CD8-positive, alpha-beta memory T cell (primary cell): ENCODE measurements around the gene PMF1. TPM values are rescaled to one million over a fixed set of nuclear protein-coding genes. Genes with fewer than 3 reads are reported as not detected.

ENCODE experiments used
- CTCF ChIA-PET: fragments of 350-600 bp; sonication (Branson Sonifier 250); formaldehyde crosslinking; loops from one replicate; lab custom pipeline; 2021; ENCODE audit warnings: antibody characterized with exemption; lab: Charles Lee
- POLR2A ChIA-PET: fragments of 350-600 bp; sonication (Branson Sonifier 250); formaldehyde crosslinking; loops from one replicate; lab custom pipeline; 2021; ENCODE audit warnings: antibody characterized with exemption; lab: Charles Lee
- DNase-seq, 5 donors: peaks; one replicate each; pipeline versions ENCODE4 v3.0.0 to v3.0.0-alpha.2; 2020 to 2022; ENCODE audit warnings: mixed read lengths in 1 of 5
- H3K27ac ChIP-seq: one replicate; pipeline ENCODE4 v1.7.0; 2013; ENCODE audit warnings: low read depth, mild to moderate bottlenecking, low read length, moderate library complexity
- H3K27me3 ChIP-seq: 2 replicates; pipeline ENCODE4 v1.7.0; 2013; ENCODE audit warnings: low read length, mild to moderate bottlenecking; ENCODE audit not compliant: insufficient read depth, poor library complexity, severe bottlenecking
- H3K36me3 ChIP-seq: 2 replicates; pipeline ENCODE4 v1.7.0; 2013; ENCODE audit warnings: mild to moderate bottlenecking, low read length, moderate library complexity; ENCODE audit not compliant: insufficient read depth
- H3K4me1 ChIP-seq: 2 replicates; pipeline ENCODE4 v1.7.0; 2013; ENCODE audit warnings: mild to moderate bottlenecking, low read length, moderate library complexity; ENCODE audit not compliant: insufficient read depth
- H3K4me3 ChIP-seq: 2 replicates; pipeline ENCODE4 v1.7.0; 2013; ENCODE audit warnings: mild to moderate bottlenecking, low read length
- H3K9me3 ChIP-seq: 2 replicates; pipeline ENCODE4 v1.7.0; 2013; ENCODE audit warnings: mild to moderate bottlenecking, low read length
- H3K27ac Mint-ChIP-seq, 8 donors: one replicate each; pipeline ENCODE4 v1.8.0; 2020 to 2021; ENCODE audit warnings: mixed read lengths in 8 of 8, mild to moderate bottlenecking in 6 of 8, inconsistent platforms in 3 of 8, moderate library complexity in 3 of 8
- H3K27me3 Mint-ChIP-seq, 2 donors: one replicate each; pipeline ENCODE4 v1.8.0; 2020 to 2021; ENCODE audit warnings: mixed read lengths in 2 of 2, mild to moderate bottlenecking in 1 of 2, moderate library complexity in 1 of 2
- H3K36me3 Mint-ChIP-seq, 3 donors: one replicate each; pipeline ENCODE4 v1.8.0; 2020 to 2021; ENCODE audit warnings: mixed read lengths in 3 of 3, inconsistent platforms in 1 of 3, mild to moderate bottlenecking in 1 of 3
- H3K4me1 Mint-ChIP-seq, 3 donors: one replicate each; pipeline ENCODE4 v1.8.0; 2020 to 2021; ENCODE audit warnings: mixed read lengths in 3 of 3, inconsistent platforms in 1 of 3, mild to moderate bottlenecking in 1 of 3
- H3K4me3 Mint-ChIP-seq, 7 donors: one replicate each; pipeline ENCODE4 v1.8.0; 2020 to 2021; ENCODE audit warnings: mixed read lengths in 7 of 7, mild to moderate bottlenecking in 6 of 7, moderate library complexity in 4 of 7, inconsistent platforms in 2 of 7
- H3K9me3 Mint-ChIP-seq, 5 donors: one replicate each; pipeline ENCODE4 v1.8.0; 2020 to 2022; ENCODE audit warnings: mixed read lengths in 5 of 5, mild to moderate bottlenecking in 3 of 5, moderate library complexity in 2 of 5, inconsistent platforms in 1 of 5
- polyA plus RNA-seq: library from polyadenylated mRNA; unstranded; fragments of 300-500 nt; fragmentation: Illumina TruSeq; gene quantifications from one replicate; pipeline ENCODE4 v1.2.3, GENCODE V29; 2021
- total RNA-seq, 2 experiments: library from RNA; stranded (reverse); gene quantifications; one replicate each; pipeline ENCODE4 v1.2.3, GENCODE V29; 2021

Gene PMF1
- total and polyA plus RNA-seq, 3 experiments from 2014 or later, result 83.3 to 88.3 (median 85.9) TPM

- H3K27me3 ChIP-seq, result no peaks in the 10 kb centered on the region
- peaks cover 21% of the 10 kb centered on the region for H3K36me3 ChIP-seq
- no peaks in the 10 kb centered on the region for H3K9me3 ChIP-seq
- no peak overlapping the region for H3K4me3 ChIP-seq
- peaks cover 14% of the 10 kb centered on the region for H3K4me1 ChIP-seq
- no peak for DNase-seq
- Mint-ChIP-seq H3K4me1 (peaks cover 12 to 19% (median 15%) of the 10 kb centered on the region in 3 donors), H3K27ac (peak overlapping the region in 3 of 8 donors; percentile 22 to 83 (median 47)), H3K27me3 (peaks cover 0 to 1% of the 10 kb centered on the region in 2 donors), H3K36me3 (peaks cover 4 to 42% (median 6%) of the 10 kb centered on the region in 3 donors), H3K9me3 (no peaks in the 10 kb centered on the region), H3K4me3 (peak overlapping the region in 1 of 7 donors; percentile 63)
- POLR2A ChIA-PET, result no interaction called here
- no peak overlapping the region for H3K27ac ChIP-seq
- CTCF ChIA-PET, result no interaction called here
Observed at GRCh38 chr1:156241311-156241811, 28.6 kb downstream of the PMF1 start.

- Mint-ChIP-seq H3K27ac (peak within 1 kb of the TSS in 3 of 8 donors; percentile 22 to 94 (median 47)), H3K4me3 (peak within 1 kb of the TSS in 1 of 7 donors; percentile 63), H3K9me3 (no peaks in the 10 kb centered on the region), H3K36me3 (peaks cover 4 to 36% (median 6%) of the 10 kb centered on the region in 3 donors), H3K4me1 (peaks cover 12 to 21% (median 15%) of the 10 kb centered on the region in 3 donors), H3K27me3 (peaks cover 0 to 1% of the 10 kb centered on the region in 2 donors)
- H3K27me3 ChIP-seq, result no peaks in the 10 kb centered on the region
- H3K27ac ChIP-seq, result no peak within 1 kb of the TSS
- ChIA-PET CTCF (no interaction called here), POLR2A (no interaction called here)
- H3K9me3 ChIP-seq, result no peaks in the 10 kb centered on the region
- no peak for DNase-seq
- peaks cover 15% of the 10 kb centered on the region for H3K36me3 ChIP-seq
- H3K4me3 ChIP-seq, result no peak within 1 kb of the TSS
- H3K4me1 ChIP-seq, result peaks cover 16% of the 10 kb centered on the region
Observed at GRCh38 chr1:156241926-156242325, 29.1 kb downstream of the PMF1 start, which contains the start of gene BGLAP. BGLAP (plus strand) TSS chr1:156242184; CDS start chr1:156242232, 48 bp downstream.

- no peak overlapping the region for H3K27ac ChIP-seq
- peaks cover 15 to 21% (median 16%) of the 10 kb centered on the region in 3 donors for H3K4me1 Mint-ChIP-seq
- H3K4me3 Mint-ChIP-seq, result peak overlapping the region in 1 of 7 donors; percentile 28
- H3K9me3 Mint-ChIP-seq, result no peaks in the 10 kb centered on the region
- no peaks in the 10 kb centered on the region for H3K27me3 ChIP-seq
- no peak overlapping the region for H3K4me3 ChIP-seq
- peaks cover 16% of the 10 kb centered on the region for H3K4me1 ChIP-seq
- peak overlapping the region in 1 of 8 donors; percentile 94 for H3K27ac Mint-ChIP-seq
- POLR2A ChIA-PET, result interaction anchor here (0.6 kb wide), 1 partner anchor 18 kb away, joined by 3 read pairs; no protein-coding TSS in a partner anchor
- peaks cover 12% of the 10 kb centered on the region for H3K36me3 ChIP-seq
- CTCF ChIA-PET, result interaction anchor here (0.9 kb wide), 1 partner anchor 146 kb away, joined by 3 read pairs; no protein-coding TSS in a partner anchor
- H3K36me3 Mint-ChIP-seq, result peaks cover 0 to 31% (median 6%) of the 10 kb centered on the region in 3 donors
- H3K27me3 Mint-ChIP-seq, result peaks cover 0 to 1% of the 10 kb centered on the region in 2 donors
- no peaks in the 10 kb centered on the region for H3K9me3 ChIP-seq
- no peak for DNase-seq
Observed at GRCh38 chr1:156242738-156243137, 29.9 kb downstream of the PMF1 start.

- H3K27me3 Mint-ChIP-seq, result peaks cover 0 to 1% of the 10 kb centered on the region in 2 donors
Observed at GRCh38 chr1:156244126-156244525, 31.3 kb downstream of the PMF1 start.

GRCh38 chr1:156244712-156245111, 31.9 kb downstream of the PMF1 start:
- peaks cover 0 to 1% of the 10 kb centered on the region in 2 donors for H3K27me3 Mint-ChIP-seq
- peaks cover 15 to 21% (median 16%) of the 10 kb centered on the region in 3 donors for H3K4me1 Mint-ChIP-seq
- Histone ChIP-seq H3K27ac (no peak overlapping the region), H3K4me3 (no peak overlapping the region), H3K27me3 (no peaks in the 10 kb centered on the region), H3K36me3 (no peaks in the 10 kb centered on the region), H3K9me3 (no peaks in the 10 kb centered on the region), H3K4me1 (peaks cover 16% of the 10 kb centered on the region)
- peaks cover 0 to 20% (median 2%) of the 10 kb centered on the region in 3 donors for H3K36me3 Mint-ChIP-seq
- ChIA-PET POLR2A (no interaction called here), CTCF (no interaction called here)
- peak overlapping the region in 6 of 8 donors; percentile 23 to 92 (median 52) for H3K27ac Mint-ChIP-seq
- H3K9me3 Mint-ChIP-seq, result no peaks in the 10 kb centered on the region
- H3K4me3 Mint-ChIP-seq, result peak overlapping the region; percentile 72 to 91 (median 86)
- DNase-seq, result no peak

More at GRCh38 chr1:156244126-156244525, 31.3 kb downstream of the PMF1 start:
- no peak overlapping the region for H3K4me3 ChIP-seq
- DNase-seq, result no peak
- no peaks in the 10 kb centered on the region for H3K9me3 ChIP-seq
- peaks cover 0 to 20% (median 2%) of the 10 kb centered on the region in 3 donors for H3K36me3 Mint-ChIP-seq
- no peak overlapping the region for H3K27ac ChIP-seq
- ChIA-PET CTCF (no interaction called here), POLR2A (no interaction called here)
- peaks cover under 1% of the 10 kb centered on the region for H3K36me3 ChIP-seq
- no peaks in the 10 kb centered on the region for H3K9me3 Mint-ChIP-seq
- H3K27ac Mint-ChIP-seq, result peak overlapping the region in 2 of 8 donors; percentile 23 to 51
- H3K4me1 Mint-ChIP-seq, result peaks cover 15 to 21% (median 16%) of the 10 kb centered on the region in 3 donors
- H3K27me3 ChIP-seq, result no peaks in the 10 kb centered on the region
- peak overlapping the region in 1 of 7 donors; percentile 91 for H3K4me3 Mint-ChIP-seq
- peaks cover 16% of the 10 kb centered on the region for H3K4me1 ChIP-seq

GRCh38 chr1:156245451-156246232, 32.8 kb downstream of the PMF1 start:
- peaks cover 0 to 23% (median 2%) of the 10 kb centered on the region in 3 donors for H3K36me3 Mint-ChIP-seq
- Histone ChIP-seq H3K4me3 (peak overlapping the region; percentile 63), H3K27ac (no peak overlapping the region), H3K4me1 (peaks cover 16% of the 10 kb centered on the region), H3K27me3 (no peaks in the 10 kb centered on the region), H3K36me3 (peaks cover 7% of the 10 kb centered on the region), H3K9me3 (no peaks in the 10 kb centered on the region)
- H3K9me3 Mint-ChIP-seq, result no peaks in the 10 kb centered on the region
- H3K27me3 Mint-ChIP-seq, result peaks cover 0 to 1% of the 10 kb centered on the region in 2 donors
- H3K27ac Mint-ChIP-seq, result peak overlapping the region; percentile 46 to 89 (median 76)
- peak overlapping the region; percentile 78 to 94 (median 87) for H3K4me3 Mint-ChIP-seq
- ChIA-PET POLR2A (interaction anchor here (0.6 to 0.8 kb wide), 2 partner anchors 33 to 99 kb away, joined by 3 to 4 read pairs; partner anchors contain the start of gene PMF1), CTCF (interaction anchor here (0.8 to 2.2 kb wide), 2 partner anchors 17 to 21 kb away, joined by 3 to 5 read pairs; no protein-coding TSS in a partner anchor)
- DNase-seq, result peak; percentile 7 to 61 (median 22)
- peaks cover 15 to 21% (median 16%) of the 10 kb centered on the region in 3 donors for H3K4me1 Mint-ChIP-seq

GRCh38 chr1:156246241-156246780, 33.5 kb downstream of the PMF1 start:
- H3K27me3 Mint-ChIP-seq, result peaks cover 0 to 1% of the 10 kb centered on the region in 2 donors
- no peak for DNase-seq
- ChIA-PET POLR2A (interaction anchor here (1.2 kb wide), 1 partner anchor 36 kb away, joined by 3 read pairs; the partner anchor contains the start of gene SMG5), CTCF (interaction anchor here (0.8 to 2.2 kb wide), 2 partner anchors 17 to 21 kb away, joined by 3 to 5 read pairs; no protein-coding TSS in a partner anchor)
- H3K9me3 ChIP-seq, result no peaks in the 10 kb centered on the region
- H3K4me3 ChIP-seq, result peak overlapping the region; percentile 63
- peaks cover 0 to 24% (median 0%) of the 10 kb centered on the region in 3 donors for H3K36me3 Mint-ChIP-seq
- no peak overlapping the region for H3K27ac ChIP-seq
- peaks cover 16% of the 10 kb centered on the region for H3K4me1 ChIP-seq
- peak overlapping the region in 6 of 7 donors; percentile 50 to 77 (median 60) for H3K4me3 Mint-ChIP-seq
- H3K9me3 Mint-ChIP-seq, result no peaks in the 10 kb centered on the region
- H3K36me3 ChIP-seq, result peaks cover 13% of the 10 kb centered on the region
- H3K4me1 Mint-ChIP-seq, result peaks cover 15 to 21% (median 16%) of the 10 kb centered on the region in 3 donors
- peak overlapping the region; percentile 21 to 89 (median 59) for H3K27ac Mint-ChIP-seq
- no peaks in the 10 kb centered on the region for H3K27me3 ChIP-seq
